Fibroblast of villous mesenchyme (primary cell): ENCODE results near the gene P3H2. TPM values are rescaled to one million over a fixed set of nuclear protein-coding genes. Genes with fewer than 3 reads are reported as not detected.

Source experiments
- DNase-seq: peaks from one replicate; pipeline ENCODE4 v3.0.0-alpha.2; 2010; ENCODE audit warnings: low read depth
- H3K4me3 ChIP-seq: 2 replicates; pipeline ENCODE4 v1.5.1; 2011; ENCODE audit warnings: low read depth, mild to moderate bottlenecking, low read length
- small RNA-seq: library from RNA; depleted of rRNA; stranded (forward); fragments of <200 nt; gene quantifications from one replicate; pipeline ENCODE3, GENCODE V24; 2012
- total RNA-seq: library from RNA; depleted of rRNA; stranded (reverse); fragments of >200 nt; gene quantifications from 2 replicates; pipeline ENCODE4 v1.2.3, GENCODE V29; 2012
- TF ChIP-seq, protein P1 (sequence below): IDR thresholded peaks from 2 replicates; pipeline ENCODE4 v1.5.1; 2012; ENCODE audit warnings: low read depth, mild to moderate bottlenecking, low read length; ENCODE audit not compliant: insufficient read depth

P3H2 gene
- total RNA-seq, 1 donor: 51.8 TPM

DNA sequence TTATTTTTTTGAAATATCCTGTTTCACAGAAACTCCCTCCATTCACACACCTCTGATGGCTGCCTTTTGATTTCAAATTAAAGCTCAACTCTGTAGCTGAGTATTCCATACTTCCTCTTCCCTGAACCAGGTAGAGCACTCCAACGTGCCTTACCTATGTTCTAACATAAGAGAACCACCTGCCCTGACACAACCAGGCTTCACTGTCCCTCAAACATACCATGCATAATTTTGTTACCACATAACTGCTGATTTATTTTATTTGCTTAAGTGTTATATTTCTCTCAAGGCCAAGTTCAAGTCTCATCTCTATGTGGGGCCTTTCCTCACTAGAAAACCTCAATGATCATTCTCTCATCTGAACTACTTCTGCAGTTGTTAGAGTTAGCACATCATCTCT, 209.7 kb downstream of the P3H2 start:
- DNase-seq: no peak
- H3K4me3 ChIP-seq: no peak overlapping the region
- TF ChIP-seq, protein P1, sequence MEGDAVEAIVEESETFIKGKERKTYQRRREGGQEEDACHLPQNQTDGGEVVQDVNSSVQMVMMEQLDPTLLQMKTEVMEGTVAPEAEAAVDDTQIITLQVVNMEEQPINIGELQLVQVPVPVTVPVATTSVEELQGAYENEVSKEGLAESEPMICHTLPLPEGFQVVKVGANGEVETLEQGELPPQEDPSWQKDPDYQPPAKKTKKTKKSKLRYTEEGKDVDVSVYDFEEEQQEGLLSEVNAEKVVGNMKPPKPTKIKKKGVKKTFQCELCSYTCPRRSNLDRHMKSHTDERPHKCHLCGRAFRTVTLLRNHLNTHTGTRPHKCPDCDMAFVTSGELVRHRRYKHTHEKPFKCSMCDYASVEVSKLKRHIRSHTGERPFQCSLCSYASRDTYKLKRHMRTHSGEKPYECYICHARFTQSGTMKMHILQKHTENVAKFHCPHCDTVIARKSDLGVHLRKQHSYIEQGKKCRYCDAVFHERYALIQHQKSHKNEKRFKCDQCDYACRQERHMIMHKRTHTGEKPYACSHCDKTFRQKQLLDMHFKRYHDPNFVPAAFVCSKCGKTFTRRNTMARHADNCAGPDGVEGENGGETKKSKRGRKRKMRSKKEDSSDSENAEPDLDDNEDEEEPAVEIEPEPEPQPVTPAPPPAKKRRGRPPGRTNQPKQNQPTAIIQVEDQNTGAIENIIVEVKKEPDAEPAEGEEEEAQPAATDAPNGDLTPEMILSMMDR: no peak

GRCh38 chr3:189909573-189909972, 211.1 kb downstream of the P3H2 start:
- no peak overlapping the region for H3K4me3 ChIP-seq
- no peak for DNase-seq
- TF ChIP-seq, protein P1: no peak

- TF ChIP-seq, protein P1: no peak
- DNase-seq: no peak
- H3K4me3 ChIP-seq: no peak overlapping the region
Observed at GRCh38 chr3:189909139-189909538, 211.6 kb downstream of the P3H2 start.

DNA sequence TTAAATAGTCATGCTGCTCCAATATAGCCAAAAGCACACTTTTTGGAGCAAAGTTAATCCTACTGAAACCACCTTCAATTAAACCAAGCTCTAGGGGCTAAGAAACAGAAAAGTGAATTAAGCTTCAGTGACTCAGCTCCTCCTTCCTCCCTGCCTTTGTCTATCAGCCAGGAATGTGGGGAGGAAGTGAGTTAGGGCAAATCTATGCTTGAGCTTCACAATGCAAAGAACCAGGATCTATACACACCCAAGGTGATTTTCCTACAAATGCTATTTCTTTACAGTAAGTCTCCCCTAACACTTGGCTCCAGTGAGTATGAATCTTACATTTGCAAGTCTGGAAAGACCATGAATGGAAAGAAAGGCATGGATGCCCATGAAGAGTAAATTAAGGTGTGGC, 212.1 kb downstream of the P3H2 start:
- no peak for DNase-seq
- H3K4me3 ChIP-seq: no peak overlapping the region
- TF ChIP-seq, protein P1: no peak

DNA sequence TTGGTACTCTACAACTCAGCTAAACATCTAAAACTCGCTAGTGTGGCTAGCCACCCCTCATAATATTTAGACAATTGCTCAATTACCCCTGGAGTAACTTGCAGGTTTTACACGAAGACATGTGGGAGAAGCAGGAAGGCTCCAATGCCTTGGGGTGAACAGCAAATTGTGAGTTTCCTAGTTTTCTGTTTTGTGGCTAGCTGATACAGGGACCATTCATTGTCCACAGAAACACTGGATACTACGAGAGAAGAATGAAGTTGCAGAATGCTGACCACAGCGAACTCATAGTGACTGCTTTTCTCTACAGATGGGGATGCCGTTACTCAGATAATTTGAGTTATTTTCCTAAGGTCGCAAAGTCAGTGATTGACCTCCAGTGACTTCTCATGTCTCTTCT, 212.9 kb downstream of the P3H2 start:
- no peak for DNase-seq
- no peak overlapping the region for H3K4me3 ChIP-seq
- TF ChIP-seq, protein P1: no peak

Small RNA genes within 50 kb of the gene (small RNA-seq; reads per million reads assigned to genes)
- not detected for gene RNU6-1109P

Other genes starting within 250 kb of the P3H2 start
- gene CLDN1, start 201.5 kb upstream of the P3H2 start, total RNA-seq: 3.5 and 14.2 TPM in 2 replicates